Brain microvascular endothelial cell (primary cell): ENCODE results near the gene TMOD1.

Experiments used
- DNase-seq: peaks from one replicate; pipeline ENCODE4 v3.0.0-alpha.2; 2020
- H3K27ac ChIP-seq: fragments of 250-450 bp; sonication (Bioruptor Pico); 2 replicates; pipeline ENCODE4 v1.5.1; 2020; ENCODE audit warnings: mild to moderate bottlenecking, moderate library complexity
- H3K27me3 ChIP-seq: fragments of 250-450 bp; sonication (Bioruptor Pico); replicated peaks from 2 replicates; pipeline ENCODE4 v1.5.1; 2020; ENCODE audit warnings: mild to moderate bottlenecking
- H3K36me3 ChIP-seq: fragments of 250-450 bp; sonication (Bioruptor Pico); replicated peaks from 2 replicates; pipeline ENCODE4 v1.5.1; 2020; ENCODE audit warnings: mild to moderate bottlenecking
- H3K4me3 ChIP-seq: 2 replicates; pipeline ENCODE4 v1.5.1; 2011; ENCODE audit warnings: low read depth, mild to moderate bottlenecking, control low read depth, low read length, moderate library complexity
- CTCF ChIP-seq: IDR thresholded peaks from 2 replicates; pipeline ENCODE4 v1.5.1; 2011; ENCODE audit warnings: low read depth, mild to moderate bottlenecking, moderate library complexity, low read length, control low read depth, inconsistent platforms; ENCODE audit errors: missing control alignments
- in situ Hi-C: cut with HindIII; loops from 2 replicates; pipeline ENCODE4 v1.10.0; 2017; ENCODE audit warnings: low sequenced_read_pairs, low pct_ligation_motif_present

TMOD1 gene

GRCh38 chr9:97625620-97626019, 124.2 kb downstream of the TMOD1 start:
- H3K27me3 ChIP-seq, result no peaks in the 10 kb centered on the region
- H3K36me3 ChIP-seq, result peaks cover 12% of the 10 kb centered on the region
- TF ChIP-seq CTCF, result no peak
- no peak overlapping the region for H3K4me3 ChIP-seq
- H3K27ac ChIP-seq, result no peak overlapping the region
- DNase-seq, result no peak
- in situ Hi-C loops, result no loop called here

- no peak for DNase-seq
- in situ Hi-C loops, result no loop called here
- H3K36me3 ChIP-seq, result peaks cover 9% of the 10 kb centered on the region
- TF ChIP-seq CTCF, result no peak
- no peak overlapping the region for H3K27ac ChIP-seq
- no peak overlapping the region for H3K4me3 ChIP-seq
- H3K27me3 ChIP-seq, result no peaks in the 10 kb centered on the region
Measured at GRCh38 chr9:97627624-97628023, 126.2 kb downstream of the TMOD1 start.

GRCh38 chr9:97628668-97629067, 127.2 kb downstream of the TMOD1 start:
- in situ Hi-C loops, result no loop called here
- no peaks in the 10 kb centered on the region for H3K27me3 ChIP-seq
- H3K36me3 ChIP-seq, result peaks cover 5% of the 10 kb centered on the region
- DNase-seq, result no peak
- no peak for TF ChIP-seq CTCF
- no peak overlapping the region for H3K4me3 ChIP-seq
- no peak overlapping the region for H3K27ac ChIP-seq

GRCh38 chr9:97629156-97629555, 127.7 kb downstream of the TMOD1 start:
- in situ Hi-C loops, result no loop called here
- Histone ChIP-seq H3K27me3 (no peaks in the 10 kb centered on the region), H3K4me3 (no peak overlapping the region), H3K36me3 (peaks cover 5% of the 10 kb centered on the region), H3K27ac (no peak overlapping the region)
- TF ChIP-seq CTCF, result no peak
- DNase-seq, result no peak

- in situ Hi-C loops, result no loop called here
- Histone ChIP-seq H3K36me3 (peaks cover 1% of the 10 kb centered on the region), H3K4me3 (no peak overlapping the region), H3K27me3 (no peaks in the 10 kb centered on the region), H3K27ac (no peak overlapping the region)
- DNase-seq, result no peak
- no peak for TF ChIP-seq CTCF
Measured at GRCh38 chr9:97630591-97630990, 129.1 kb downstream of the TMOD1 start.

GRCh38 chr9:97632248-97632984, 130.9 kb downstream of the TMOD1 start:
- Histone ChIP-seq H3K27ac (peak overlapping the region; percentile 97), H3K4me3 (peak overlapping the region; percentile 95), H3K27me3 (no peaks in the 10 kb centered on the region), H3K36me3 (no peaks in the 10 kb centered on the region)
- peak; percentile 68 for DNase-seq
- in situ Hi-C loops, result no loop called here
- no peak for TF ChIP-seq CTCF
